Transverse colon (tissue), 4 donors: ENCODE data around the gene SMIM8. TPM values are rescaled to one million over a fixed set of nuclear protein-coding genes. Genes with fewer than 3 reads are reported as not detected.

Experiments
- DNase-seq: peaks from one replicate; pipeline ENCODE4 v3.0.0-alpha.2; 2019
- H3K27ac ChIP-seq, 4 donors: fragments of 200-600 bp; sonication (generic); 2 replicates each; pipeline ENCODE4 v1.5.1; 2016 to 2018; ENCODE audit warnings: inconsistent platforms in 4 of 4
- H3K27me3 ChIP-seq: fragments of 200-600 bp; sonication (generic); 2 replicates; pipeline ENCODE4 v1.5.1; 2017; ENCODE audit warnings: inconsistent platforms
- H3K36me3 ChIP-seq, 4 donors: fragments of 200-600 bp; sonication (generic); 2 replicates each; pipeline ENCODE4 v1.5.1; 2017 to 2019; ENCODE audit warnings: inconsistent platforms in 4 of 4
- H3K4me1 ChIP-seq, 4 donors: fragments of 200-600 bp; sonication (generic); 2 replicates each; pipeline ENCODE4 v1.5.1; 2017 to 2020; ENCODE audit warnings: inconsistent platforms in 4 of 4
- H3K4me3 ChIP-seq, 4 donors: fragments of 200-600 bp; sonication (generic); 1 replicate in 1 of 4; 2 replicates in 3 of 4; pipeline versions ENCODE4 v1.5.1 to v1.6.1; 2017 to 2019; ENCODE audit warnings: inconsistent platforms in 4 of 4
- H3K9me3 ChIP-seq, 2 donors: fragments of 200-600 bp; sonication (generic); 2 replicates each; pipeline ENCODE4 v1.5.1; 2017 to 2019; ENCODE audit warnings: inconsistent platforms in 2 of 2
- EP300 ChIP-seq: sonication (generic); formaldehyde crosslinking; IDR thresholded peaks from one replicate; pipeline ENCODE4 v1.6.1; 2017; ENCODE audit warnings: antibody characterized with exemption, low read depth
- POLR2A ChIP-seq: fragments of 450-650 bp; IDR thresholded peaks from one replicate; pipeline ENCODE4 v1.6.1; 2016; ENCODE audit warnings: antibody characterized with exemption, mild to moderate bottlenecking, moderate library complexity
- POLR2AphosphoS5 ChIP-seq, 3 donors: sonication (generic); formaldehyde crosslinking; IDR thresholded peaks; one replicate each; pipeline ENCODE4 v1.6.1; 2016; ENCODE audit warnings: antibody characterized with exemption in 3 of 3
- WGBS, 2 donors: methylation state at CpG; one replicate each; pipeline ENCODE4 v1.1.5; 2018; ENCODE audit warnings: low coverage in 1 of 2; 5-methylcytosine and 5-hydroxymethylcytosine counted together
- in situ Hi-C, 4 donors: fragments of 200-750 bp; cut with MboI; loops; one replicate each; pipeline versions ENCODE4 v1.15.0 to v1.15.1; 2017; ENCODE audit warnings: low sequenced_read_pairs in 3 of 4, low pct_ligation_motif_present in 1 of 4, low pct_unique_long_range_greater_than_20kb in 1 of 4
- intact Hi-C: fragments of 100-400 bp; cut with DNase I; formaldehyde crosslinking; loops from one replicate; pipeline ENCODE4 v1.15.1; 2023; ENCODE audit warnings: low total_unique reads
- total RNA-seq, 4 donors: library from RNA; depleted of rRNA; stranded (reverse); fragments of >200 nt; gene quantifications; one replicate each; pipeline ENCODE4 v1.1.0, GENCODE V29; 2016
- TF ChIP-seq, protein P1 (sequence below), 5 experiments: fragments of 200-600 bp in 3 of 5; fragments of 450-650 bp in 2 of 5; sonication (generic) in 3 of 5; IDR thresholded peaks; 1 replicate in 2 of 5; 2 replicates in 3 of 5; pipeline ENCODE4 v1.5.1; 2016 to 2017; ENCODE audit warnings: antibody characterized with exemption in 5 of 5, inconsistent platforms in 3 of 5, mild to moderate bottlenecking in 2 of 5, moderate library complexity in 1 of 5

Gene SMIM8
- total RNA-seq, 4 donors from 2014 or later, result 14.2 to 20.5 (median 18.4) TPM

DNA sequence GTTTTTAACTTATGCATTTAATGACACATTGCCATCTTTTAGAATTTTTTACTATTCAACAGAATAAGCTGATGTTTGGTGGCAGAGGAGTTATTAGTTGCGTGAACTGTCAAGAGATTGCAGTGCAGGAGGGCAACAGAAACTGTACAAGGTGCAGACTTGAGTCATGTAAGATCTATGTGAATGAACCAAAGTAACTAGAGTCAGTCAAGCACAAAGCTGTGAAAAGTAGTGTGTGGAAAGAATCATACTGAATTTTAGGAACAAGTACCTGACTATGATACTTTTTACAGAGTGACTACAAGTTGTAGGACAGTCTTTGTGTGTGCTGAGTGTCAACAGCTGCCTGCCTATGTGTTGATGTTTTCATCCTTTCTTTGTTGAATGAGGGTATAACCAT lies 19.5 kb downstream of the SMIM8 start:
- H3K4me1 ChIP-seq, result no peaks in the 10 kb centered on the region
- H3K27ac ChIP-seq, result no peak overlapping the region
- no peaks in the 10 kb centered on the region for H3K27me3 ChIP-seq
- intact Hi-C loops, result no loop called here
- in situ Hi-C loops, result no loop called here
- no peaks in the 10 kb centered on the region for H3K36me3 ChIP-seq
- WGBS, 2 donors, result 93 to 100% methylated on average over 1 of the region's 1 CpG
- no peaks in the 10 kb centered on the region for H3K9me3 ChIP-seq
- H3K4me3 ChIP-seq, result no peak overlapping the region
- no peak for DNase-seq
- TF ChIP-seq POLR2A, result no peak
- TF ChIP-seq EP300, result no peak
- TF ChIP-seq, protein P1, sequence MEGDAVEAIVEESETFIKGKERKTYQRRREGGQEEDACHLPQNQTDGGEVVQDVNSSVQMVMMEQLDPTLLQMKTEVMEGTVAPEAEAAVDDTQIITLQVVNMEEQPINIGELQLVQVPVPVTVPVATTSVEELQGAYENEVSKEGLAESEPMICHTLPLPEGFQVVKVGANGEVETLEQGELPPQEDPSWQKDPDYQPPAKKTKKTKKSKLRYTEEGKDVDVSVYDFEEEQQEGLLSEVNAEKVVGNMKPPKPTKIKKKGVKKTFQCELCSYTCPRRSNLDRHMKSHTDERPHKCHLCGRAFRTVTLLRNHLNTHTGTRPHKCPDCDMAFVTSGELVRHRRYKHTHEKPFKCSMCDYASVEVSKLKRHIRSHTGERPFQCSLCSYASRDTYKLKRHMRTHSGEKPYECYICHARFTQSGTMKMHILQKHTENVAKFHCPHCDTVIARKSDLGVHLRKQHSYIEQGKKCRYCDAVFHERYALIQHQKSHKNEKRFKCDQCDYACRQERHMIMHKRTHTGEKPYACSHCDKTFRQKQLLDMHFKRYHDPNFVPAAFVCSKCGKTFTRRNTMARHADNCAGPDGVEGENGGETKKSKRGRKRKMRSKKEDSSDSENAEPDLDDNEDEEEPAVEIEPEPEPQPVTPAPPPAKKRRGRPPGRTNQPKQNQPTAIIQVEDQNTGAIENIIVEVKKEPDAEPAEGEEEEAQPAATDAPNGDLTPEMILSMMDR (IDR thresholded peaks at IDR 0.05), result no peak

DNA sequence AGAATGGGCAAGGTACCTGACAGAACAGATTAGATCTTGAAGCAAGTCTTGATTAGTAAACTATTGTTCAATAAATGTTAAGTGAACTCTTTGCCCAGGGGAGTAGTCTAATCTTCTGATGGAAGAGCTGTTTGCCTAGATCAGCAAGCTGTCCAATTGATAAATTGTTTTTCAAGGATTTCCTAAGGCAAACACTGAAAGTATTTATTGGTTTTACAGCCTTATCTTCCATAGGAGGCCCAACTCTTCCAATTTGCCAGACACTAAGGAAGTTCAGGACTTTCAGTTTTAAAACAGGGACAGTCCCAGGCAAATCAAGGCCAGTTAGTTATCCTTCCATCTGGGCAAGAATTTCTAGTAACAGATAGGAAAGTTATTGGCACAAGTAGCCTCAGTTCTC lies 20.4 kb downstream of the SMIM8 start:
- in situ Hi-C loops (no loop called here), intact Hi-C loops (no loop called here)
- H3K9me3 ChIP-seq, result no peaks in the 10 kb centered on the region
- no peaks in the 10 kb centered on the region for H3K36me3 ChIP-seq
- TF ChIP-seq POLR2AphosphoS5 (IDR thresholded peaks at IDR 0.05) (no peak), POLR2A (no peak), EP300 (no peak)
- TF ChIP-seq, protein P1 (IDR thresholded peaks at IDR 0.05), result no peak
- H3K27me3 ChIP-seq, result no peaks in the 10 kb centered on the region
- H3K4me3 ChIP-seq, result no peak overlapping the region
- DNase-seq, result no peak
- no peaks in the 10 kb centered on the region for H3K4me1 ChIP-seq
- no peak overlapping the region for H3K27ac ChIP-seq

DNA sequence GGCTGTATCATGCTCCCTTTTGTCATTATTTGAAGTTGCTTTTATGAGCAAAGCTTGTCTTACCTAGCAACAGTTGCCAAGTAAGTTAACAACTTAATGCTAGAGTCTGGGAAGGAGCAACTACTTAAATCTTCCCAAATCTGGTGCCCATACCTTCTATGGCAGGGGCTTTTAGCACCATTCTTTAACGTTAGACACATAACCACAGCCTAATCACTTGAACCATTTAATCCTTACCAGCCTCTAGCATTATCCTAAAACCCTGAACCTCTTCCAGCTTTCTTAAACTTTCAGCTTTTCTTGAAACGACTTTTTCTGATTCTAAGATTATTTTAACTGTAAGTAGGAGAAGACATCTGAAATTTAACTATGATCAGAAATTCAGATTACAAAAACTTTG lies 22.3 kb downstream of the SMIM8 start, which contains the start of gene C6orf163:
C6orf163 (plus strand) TSS at position 83 of the 400 bp plus-strand sequence; CDS start at position 370, 287 bp downstream.
- no peaks in the 10 kb centered on the region for H3K27me3 ChIP-seq
- in situ Hi-C loops (no loop called here), intact Hi-C loops (no loop called here)
- no peaks in the 10 kb centered on the region for H3K9me3 ChIP-seq
- no peak within 1 kb of the TSS for H3K4me3 ChIP-seq
- 68 to 96% methylated on average over 2 of the region's 2 CpGs for WGBS, 2 donors
- DNase-seq, result no peak
- H3K27ac ChIP-seq, result no peak within 1 kb of the TSS
- no peaks in the 10 kb centered on the region for H3K36me3 ChIP-seq
- H3K4me1 ChIP-seq, result no peaks in the 10 kb centered on the region
- TF ChIP-seq POLR2AphosphoS5 (IDR thresholded peaks at IDR 0.05) (no peak), EP300 (no peak), POLR2A (no peak)
- TF ChIP-seq, protein P1 (IDR thresholded peaks at IDR 0.05), result no peak

DNA sequence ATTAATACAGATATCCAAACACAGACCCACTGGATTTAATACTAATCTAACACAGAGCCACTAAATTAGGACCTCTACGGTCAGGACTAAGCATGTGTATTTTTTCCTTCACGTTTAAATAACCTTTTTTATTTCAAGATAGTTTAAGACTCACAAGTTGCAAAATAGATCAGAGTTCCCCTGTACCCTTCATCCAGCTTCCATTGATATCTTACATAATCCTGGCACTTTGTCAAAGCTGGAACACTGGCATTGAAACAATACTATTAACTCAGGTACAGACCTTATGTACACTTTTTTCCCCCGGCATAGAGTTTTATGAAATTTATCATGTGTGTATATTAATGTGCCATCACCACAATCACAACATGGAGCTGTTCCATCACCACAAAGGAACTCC lies 24.3 kb downstream of the SMIM8 start:
- Histone ChIP-seq H3K9me3 (no peaks in the 10 kb centered on the region), H3K27me3 (no peaks in the 10 kb centered on the region), H3K4me3 (no peak overlapping the region), H3K4me1 (no peaks in the 10 kb centered on the region), H3K27ac (no peak overlapping the region), H3K36me3 (no peaks in the 10 kb centered on the region)
- intact Hi-C loops (no loop called here), in situ Hi-C loops (no loop called here)
- no peak for DNase-seq
- TF ChIP-seq POLR2AphosphoS5 (IDR thresholded peaks at IDR 0.05) (no peak), EP300 (no peak), POLR2A (no peak)
- TF ChIP-seq, protein P1 (IDR thresholded peaks at IDR 0.05), result no peak
- 92% methylated on average over 3 of the region's 3 CpGs for WGBS, 2 donors
